Measurements from ENCODE around the gene ANK3.

DNA sequence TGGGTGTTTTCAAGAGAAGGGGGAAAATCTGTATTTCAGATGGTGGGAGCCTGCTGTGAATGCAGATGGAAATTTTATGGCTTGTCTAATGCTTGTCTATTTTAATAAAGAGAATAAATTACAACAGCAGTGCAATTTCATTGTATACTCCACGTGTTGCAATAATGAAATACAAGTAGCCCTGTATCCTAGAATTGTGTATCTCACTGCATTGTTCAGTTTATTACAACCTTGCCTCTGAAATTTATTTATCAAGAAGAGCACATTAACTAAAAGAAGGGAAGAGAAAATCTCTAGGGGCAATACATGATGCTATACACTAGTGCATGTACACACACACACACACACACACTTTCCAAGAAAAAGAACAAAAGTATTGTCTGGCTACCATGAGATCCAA lies 21.8 kb downstream of the ANK3 start:
- TF ChIP-seq, protein P1, sequence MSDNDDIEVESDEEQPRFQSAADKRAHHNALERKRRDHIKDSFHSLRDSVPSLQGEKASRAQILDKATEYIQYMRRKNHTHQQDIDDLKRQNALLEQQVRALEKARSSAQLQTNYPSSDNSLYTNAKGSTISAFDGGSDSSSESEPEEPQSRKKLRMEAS (IDR thresholded peaks at IDR 0.05; ENCODE audit: insufficient read depth, insufficient read length), result no peak
- TF ChIP-seq, protein P2, sequence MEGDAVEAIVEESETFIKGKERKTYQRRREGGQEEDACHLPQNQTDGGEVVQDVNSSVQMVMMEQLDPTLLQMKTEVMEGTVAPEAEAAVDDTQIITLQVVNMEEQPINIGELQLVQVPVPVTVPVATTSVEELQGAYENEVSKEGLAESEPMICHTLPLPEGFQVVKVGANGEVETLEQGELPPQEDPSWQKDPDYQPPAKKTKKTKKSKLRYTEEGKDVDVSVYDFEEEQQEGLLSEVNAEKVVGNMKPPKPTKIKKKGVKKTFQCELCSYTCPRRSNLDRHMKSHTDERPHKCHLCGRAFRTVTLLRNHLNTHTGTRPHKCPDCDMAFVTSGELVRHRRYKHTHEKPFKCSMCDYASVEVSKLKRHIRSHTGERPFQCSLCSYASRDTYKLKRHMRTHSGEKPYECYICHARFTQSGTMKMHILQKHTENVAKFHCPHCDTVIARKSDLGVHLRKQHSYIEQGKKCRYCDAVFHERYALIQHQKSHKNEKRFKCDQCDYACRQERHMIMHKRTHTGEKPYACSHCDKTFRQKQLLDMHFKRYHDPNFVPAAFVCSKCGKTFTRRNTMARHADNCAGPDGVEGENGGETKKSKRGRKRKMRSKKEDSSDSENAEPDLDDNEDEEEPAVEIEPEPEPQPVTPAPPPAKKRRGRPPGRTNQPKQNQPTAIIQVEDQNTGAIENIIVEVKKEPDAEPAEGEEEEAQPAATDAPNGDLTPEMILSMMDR (IDR thresholded peaks at IDR 0.05; ENCODE audit: extremely low read depth in 1 of 2, insufficient read depth in 1 of 2, low read depth in 1 of 2, low read length in 2 of 2), result no peak
- TF ChIP-seq POLR2A (IDR thresholded peaks at IDR 0.05; ENCODE audit: low read depth, low read length) (no peak), EZH2 (IDR thresholded peaks at IDR 0.05; ENCODE audit: borderline replicate concordance, low read depth, low read length, severe bottlenecking) (no peak), MYC (IDR thresholded peaks at IDR 0.05; ENCODE audit: low read depth, low read length) (no peak), POLR2AphosphoS5 (IDR thresholded peaks at IDR 0.05; ENCODE audit: insufficient read depth, low read depth, low read length) (no peak), FOS (IDR thresholded peaks at IDR 0.05; ENCODE audit: borderline replicate concordance, insufficient read depth, low read length) (no peak), GATA2 (IDR thresholded peaks at IDR 0.05; ENCODE audit: insufficient read depth, insufficient read length, low read depth, low read length) (no peak), JUN (IDR thresholded peaks at IDR 0.05; ENCODE audit: borderline replicate concordance, insufficient read depth, insufficient read length, low read depth) (no peak)
